ENCODE results near the gene OGFR. TPM values are rescaled to one million over a fixed set of nuclear protein-coding genes. Genes with fewer than 3 reads are reported as not detected.

OGFR gene
- total RNA-seq, 1 experiment from 2014 or later, result 73.6 TPM

DNA sequence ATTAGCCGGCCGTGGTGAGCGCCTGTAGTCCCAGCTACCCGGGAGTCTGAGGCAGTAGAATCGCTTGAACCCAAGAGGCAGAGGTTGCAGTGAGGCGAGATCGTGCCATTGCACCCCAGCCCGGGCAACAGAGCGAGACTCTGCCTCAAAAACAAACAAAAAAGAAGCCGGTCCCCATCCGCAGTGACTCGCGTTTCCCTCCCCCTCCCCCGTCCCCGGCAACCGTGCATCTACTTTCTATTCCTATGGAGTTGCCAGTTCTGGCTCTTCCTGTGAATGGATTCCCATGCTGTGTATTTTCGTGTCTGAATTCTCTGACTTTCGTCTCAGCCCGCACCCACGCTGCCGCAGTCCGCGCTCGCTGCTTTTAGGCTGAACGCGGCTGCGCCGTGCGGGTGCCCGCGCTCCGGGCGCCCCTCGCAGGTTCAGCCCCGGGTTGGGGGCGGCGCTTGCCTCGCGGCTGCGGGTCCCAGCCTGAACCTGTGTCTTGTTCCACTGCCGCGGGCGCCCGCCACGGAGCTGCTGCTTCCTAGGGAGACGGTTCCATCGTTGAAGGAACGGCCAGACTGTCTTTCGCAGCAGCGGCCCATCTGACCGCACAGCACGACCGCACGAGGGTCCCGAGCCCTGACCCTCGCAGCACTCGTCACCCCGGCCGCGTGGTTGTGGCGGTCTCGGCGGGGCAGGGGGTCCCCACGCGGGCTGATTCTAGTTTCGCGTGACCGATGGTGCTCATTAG, 9.4 kb upstream of the OGFR start:
- H3K4me1 ChIP-seq (ENCODE audit: control insufficient read depth in 1 of 2, insufficient read depth in 2 of 2, low read length in 2 of 2), result peaks cover 23 to 67% of the 10 kb centered on the region in 2 experiments
- H4K20me1 ChIP-seq (ENCODE audit: insufficient read depth), result no peaks in the 10 kb centered on the region
- no peaks in the 10 kb centered on the region for H3K9me2 ChIP-seq (ENCODE audit: insufficient read depth)
- no peak overlapping the region for H2AFZ ChIP-seq (ENCODE audit: low read depth, low read length, poor library complexity, severe bottlenecking)
- peak overlapping the region; percentile 91 for H3K9ac ChIP-seq (ENCODE audit: low read length)
- POLR2A ChIA-PET, result interaction anchor here (1.0 to 1.2 kb wide), 3 partner anchors 29 to 33 kb away, joined by 3 read pairs; no protein-coding TSS in a partner anchor
- peak overlapping the region; percentile 99 for H3K4me2 ChIP-seq (ENCODE audit: low read length)
- peaks cover 25% of the 10 kb centered on the region for H3K79me2 ChIP-seq (ENCODE audit: insufficient read depth, low read length)
- H3K9me3 ChIP-seq (ENCODE audit: control insufficient read depth in 1 of 2, insufficient read depth in 1 of 2, low read depth in 1 of 2, low read length in 2 of 2), result no peaks in the 10 kb centered on the region
- peak overlapping the region; percentile 64 to 72 for H3K4me3 ChIP-seq (replicated peaks in 1 of 2; ENCODE audit: low read depth in 1 of 2, low read length in 2 of 2)
- H3K27me3 ChIP-seq (ENCODE audit: insufficient read depth, low read length), result no peaks in the 10 kb centered on the region
- peak overlapping the region; percentile 99 for H3K27ac ChIP-seq (ENCODE audit: low read depth, low read length)
- ATAC-seq (peak; percentile 8; the same call in 1 of the 2 replicates), DNase-seq (ENCODE audit: low read depth, low spot score) (no peak)
- CTCF ChIA-PET, result interaction anchor here (1.0 to 2.3 kb wide), 5 partner anchors 9 to 178 kb away, joined by 3 to 10 read pairs (median 3); partner anchors contain the start of gene OGFR
- peak; percentile 55; the same call in 1 of the 2 replicates for TF ChIP-seq POLR2AphosphoS5 (IDR thresholded peaks at IDR 0.05; ENCODE audit: low read depth, low read length)
- TF ChIP-seq EZH2 (IDR thresholded peaks at IDR 0.05), result no peak
- TF ChIP-seq POLR2A (IDR thresholded peaks at IDR 0.05; ENCODE audit: borderline replicate concordance, extremely low read depth, insufficient read depth, insufficient read length), result peak; percentile 48
- intact Hi-C loops (cut with micrococcal nuclease), result loop anchor here (2.0 kb wide), 1 partner anchor 60 kb away; no protein-coding TSS in a partner anchor
- peaks cover 13 to 28% of the 10 kb centered on the region in 2 experiments; a peak in 3 of 4 replicates for H3K36me3 ChIP-seq (ENCODE audit: control insufficient read depth in 1 of 2, insufficient read depth in 2 of 2, low read length in 2 of 2)
- RAD21 ChIA-PET (ENCODE audit: low non-redundant PET in 1 of 2, low total read pairs in 2 of 2, uncharacterized antibody in 2 of 2, unreplicated experiment in 2 of 2), result interaction anchor here in 1 of 2 experiments (0.7 kb wide), 1 partner anchor 224 kb away, joined by 3 read pairs; no protein-coding TSS in a partner anchor
- TSS peak; percentile 44 for BruUV-seq (replicated peaks)

DNA sequence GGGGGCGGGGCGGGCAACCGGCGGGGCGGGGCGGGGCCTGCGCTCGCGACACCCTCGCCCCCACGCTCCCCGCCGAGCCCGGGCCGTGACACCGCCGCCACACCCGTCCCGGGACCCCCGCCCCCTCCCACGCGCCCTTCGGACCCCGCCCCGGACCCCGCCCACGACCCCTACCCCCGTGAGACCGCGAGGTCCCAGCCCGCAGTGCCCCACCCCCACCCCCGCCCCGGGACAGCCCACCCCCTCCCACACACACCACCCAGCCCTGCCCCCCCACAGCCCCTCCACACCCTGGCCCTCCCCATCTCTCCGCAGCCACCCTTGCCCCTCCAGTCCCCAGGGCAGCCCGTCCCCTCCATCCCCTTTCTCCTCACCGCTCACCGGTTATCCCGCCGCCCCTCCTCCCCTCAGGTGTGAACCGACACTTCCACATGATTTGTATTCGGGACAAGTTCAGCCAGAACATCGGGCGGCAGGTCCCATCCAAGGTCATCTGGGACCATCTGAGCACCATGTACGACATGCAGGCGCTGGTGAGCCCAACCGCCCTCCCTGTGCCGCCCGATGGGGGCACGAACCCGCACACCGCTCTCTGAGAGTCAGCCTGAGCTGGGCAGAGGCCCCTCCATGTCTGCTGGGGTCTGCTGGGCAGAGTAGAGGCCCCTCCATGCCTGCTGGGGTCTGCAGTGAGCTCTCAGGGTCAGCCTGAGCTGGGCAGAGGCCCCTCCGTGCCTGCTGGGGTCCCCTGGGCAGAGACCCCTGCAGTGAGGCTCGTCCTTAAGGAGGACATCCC, 7.7 kb upstream of the OGFR start:
- intact Hi-C loops (cut with micrococcal nuclease), result no loop called here
- Histone ChIP-seq H3K27ac (ENCODE audit: low read depth, low read length) (peak overlapping the region; percentile 99), H2AFZ (ENCODE audit: low read depth, low read length, poor library complexity, severe bottlenecking) (no peak overlapping the region), H3K4me3 (replicated peaks in 1 of 2; ENCODE audit: low read depth in 1 of 2, low read length in 2 of 2) (peak overlapping the region; percentile 62 to 73), H3K27me3 (ENCODE audit: insufficient read depth, low read length) (no peaks in the 10 kb centered on the region), H3K4me2 (ENCODE audit: low read length) (peak overlapping the region; percentile 99), H3K9me2 (ENCODE audit: insufficient read depth) (no peaks in the 10 kb centered on the region), H3K9ac (ENCODE audit: low read length) (peak overlapping the region; percentile 91), H3K9me3 (ENCODE audit: control insufficient read depth in 1 of 2, insufficient read depth in 1 of 2, low read depth in 1 of 2, low read length in 2 of 2) (no peaks in the 10 kb centered on the region), H3K36me3 (ENCODE audit: control insufficient read depth in 1 of 2, insufficient read depth in 2 of 2, low read length in 2 of 2) (peaks cover 19 to 37% of the 10 kb centered on the region in 2 experiments; a peak in 3 of 4 replicates), H3K79me2 (ENCODE audit: insufficient read depth, low read length) (peaks cover 25% of the 10 kb centered on the region), H4K20me1 (ENCODE audit: insufficient read depth) (no peaks in the 10 kb centered on the region), H3K4me1 (ENCODE audit: control insufficient read depth in 1 of 2, insufficient read depth in 2 of 2, low read length in 2 of 2) (peaks cover 20 to 56% of the 10 kb centered on the region in 2 experiments)
- ChIA-PET RAD21 (ENCODE audit: low non-redundant PET in 1 of 2, low total read pairs in 2 of 2, uncharacterized antibody in 2 of 2, unreplicated experiment in 2 of 2) (no interaction called here), CTCF (interaction anchor here (1.0 kb wide), 2 partner anchors 26 to 34 kb away, joined by 4 to 8 read pairs; no protein-coding TSS in a partner anchor), POLR2A (interaction anchor here (0.7 to 1.0 kb wide), 4 partner anchors 8 to 410 kb away, joined by 3 to 7 read pairs (median 4); partner anchors contain the start of genes OGFR and RPS21)
- TSS peak; percentile 19 for BruUV-seq (replicated peaks)
- DNase-seq (ENCODE audit: low read depth, low spot score) (no peak), ATAC-seq (no peak; the same call in 1 of the 2 replicates)
- TF ChIP-seq EZH2phosphoT487 (IDR thresholded peaks at IDR 0.05; ENCODE audit: borderline replicate concordance) (no peak), ZFX (IDR thresholded peaks at IDR 0.05) (0 out of 2 replicates have a peak, but pooled peaks have one; percentile 0)

Data from HCT116 (cell line).